ENCODE measurements around the gene PLEKHB2.
A peak's percentile ranks its signal among the peaks of the same experiment; 100 is the strongest.
"Not testable (repeated sequence)": the region's sequence is repeated elsewhere in the genome, so short reads cannot be mapped to it uniquely, and the experiment has no call there.

The PLEKHB2 gene

DNA sequence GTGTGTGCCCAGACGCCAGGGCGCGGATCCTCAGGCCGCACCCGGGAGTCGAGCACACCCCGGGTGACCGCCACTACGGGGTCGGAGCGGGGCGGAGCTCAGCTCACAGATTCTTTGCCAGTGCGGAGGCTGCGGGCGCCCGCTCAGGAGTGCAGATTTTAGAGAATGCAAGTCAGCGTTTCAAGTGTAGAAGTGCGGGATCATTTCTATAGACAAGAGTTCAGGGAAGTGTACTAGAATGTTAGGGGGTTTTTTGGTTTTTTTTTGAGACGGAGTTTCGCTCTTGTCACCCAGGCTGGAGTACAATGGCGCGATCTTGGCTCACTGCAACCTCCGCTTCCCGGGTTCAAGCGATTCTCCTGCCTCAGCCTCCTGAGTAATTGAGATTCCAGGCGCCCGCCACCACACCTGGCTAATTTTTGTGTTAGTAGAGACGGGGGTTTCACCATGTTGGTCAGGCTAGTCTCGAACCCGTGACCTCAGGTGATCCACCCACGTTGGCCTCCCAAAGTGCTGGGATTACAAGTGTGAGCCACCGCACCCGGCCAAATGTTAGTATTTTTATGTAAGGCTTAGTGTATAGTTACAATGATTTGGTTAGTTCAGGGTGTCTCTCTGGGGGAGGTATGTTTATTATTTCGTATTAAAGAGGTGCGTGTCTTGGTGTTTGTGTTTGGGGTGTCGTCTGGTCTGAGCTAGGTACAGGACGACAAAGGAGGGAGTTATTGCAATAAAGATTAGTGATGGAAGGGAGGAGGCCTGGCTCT lies 11.3 kb upstream of the PLEKHB2 start:
- DNase-seq (ENCODE audit: low spot score): peak; percentile 64

DNA sequence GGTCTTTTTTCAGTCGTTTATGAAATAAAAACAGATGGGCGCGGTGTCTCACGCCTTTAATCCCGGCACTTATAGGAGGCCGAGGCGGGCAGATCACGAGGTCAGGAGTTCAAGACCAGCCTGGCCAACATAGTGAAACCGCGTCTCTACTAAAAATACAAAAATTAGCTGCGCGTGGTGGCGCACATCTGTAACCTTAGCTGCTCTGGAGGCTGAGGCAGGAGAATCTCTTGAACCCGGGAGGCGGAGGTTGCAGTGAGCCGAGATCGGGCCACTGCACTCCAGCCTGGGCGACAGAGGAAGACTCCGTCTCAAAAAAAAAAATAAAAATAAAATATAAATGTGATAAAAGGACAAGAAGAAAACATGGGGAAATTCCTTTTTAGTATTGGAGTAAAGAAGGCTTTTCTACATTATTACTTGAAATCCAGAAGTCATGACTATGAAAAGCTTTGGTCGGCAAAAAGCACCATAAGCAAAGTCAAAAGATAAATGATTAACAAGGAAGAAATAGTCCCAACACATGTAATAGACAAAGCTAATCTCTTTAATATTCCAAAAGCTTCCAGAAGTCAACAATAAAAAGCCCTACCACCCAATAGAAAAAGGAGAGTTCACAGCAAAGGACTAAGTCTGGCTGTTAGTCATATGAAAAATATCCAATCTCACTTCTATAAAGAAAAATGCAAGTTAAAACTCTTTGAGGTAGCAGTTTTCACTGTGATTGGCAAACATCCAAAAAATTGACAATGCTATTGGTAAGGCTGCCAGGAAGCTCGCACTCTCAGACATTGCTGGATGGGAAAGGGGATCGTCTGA lies 10.5 kb upstream of the PLEKHB2 start:
- DNase-seq (ENCODE audit: low spot score): no peak

- DNase-seq (ENCODE audit: low spot score): no peak
Observed at GRCh38 chr2:131103165-131103564, 2.0 kb upstream of the PLEKHB2 start.

DNA sequence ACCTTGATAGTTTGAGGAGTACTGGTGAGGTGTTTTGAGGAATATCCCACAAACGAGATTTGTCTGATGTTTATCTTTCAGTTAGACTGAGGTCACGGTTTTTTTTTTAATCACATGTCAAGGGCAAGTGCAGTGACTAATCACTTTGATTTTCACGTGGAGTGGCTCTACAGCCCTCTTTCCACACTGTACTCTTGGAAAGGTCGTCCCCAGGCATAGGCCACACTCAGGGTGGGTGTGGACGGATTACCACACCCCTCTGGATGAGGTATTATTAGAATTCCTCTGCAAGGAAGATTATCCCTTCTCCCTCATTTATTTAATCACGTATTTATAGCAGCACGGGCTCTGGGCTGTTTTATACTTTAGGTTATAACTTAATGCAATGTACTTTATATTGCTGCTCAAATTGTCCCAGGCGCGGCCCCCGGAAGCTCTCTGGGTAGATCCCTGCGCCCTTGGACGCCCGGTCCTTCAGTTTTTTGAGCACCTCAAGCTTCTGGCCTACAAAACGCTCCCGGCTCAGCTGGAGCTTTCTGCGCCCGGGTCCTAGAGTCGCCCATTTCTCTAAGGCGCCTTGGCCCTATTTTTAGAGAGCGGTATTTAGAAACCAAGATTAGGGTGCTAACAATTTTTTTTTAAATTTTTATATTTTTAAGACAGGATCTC lies 515 bp upstream of the PLEKHB2 start:
- peak; percentile 82 for DNase-seq (ENCODE audit: low spot score)

DNA sequence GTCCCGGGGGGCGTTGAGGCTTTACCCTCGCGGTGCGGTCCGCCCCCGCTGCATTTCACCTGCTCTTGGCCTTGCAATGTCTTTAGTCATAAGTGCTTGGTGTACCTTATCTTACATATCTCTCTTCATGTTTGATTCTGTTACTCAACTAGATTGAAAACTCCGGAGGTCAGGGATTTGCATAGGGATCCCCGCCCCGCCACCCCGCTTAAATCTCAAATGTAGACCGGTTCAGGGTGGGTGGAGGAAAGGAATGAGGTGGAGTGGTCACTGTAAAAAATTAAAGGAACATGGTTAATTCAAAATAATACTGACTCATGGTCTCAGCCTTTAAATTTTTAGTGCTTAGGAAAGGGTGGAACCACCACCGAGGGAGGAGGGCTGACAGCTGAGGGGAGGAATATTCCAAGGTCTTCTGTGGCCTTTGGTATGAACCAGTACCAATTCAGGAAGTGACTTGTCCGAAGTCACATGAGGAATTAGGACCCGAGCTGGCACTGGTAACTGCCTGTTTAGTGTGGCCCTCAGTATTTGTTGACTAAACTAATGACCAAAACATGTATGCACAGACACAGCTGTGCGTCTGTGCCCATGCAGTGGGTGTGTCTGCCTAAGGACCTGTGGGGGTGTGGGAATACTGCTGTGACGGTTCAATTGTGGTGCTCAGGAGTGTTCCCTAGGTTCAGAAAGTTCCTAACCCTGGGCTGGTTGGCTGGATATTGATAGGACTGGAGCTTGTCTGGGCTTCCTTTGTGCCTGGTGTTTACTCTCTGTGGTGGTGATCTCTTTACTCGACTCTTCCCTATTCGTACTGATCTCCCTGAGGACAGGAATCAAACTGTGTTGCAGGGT lies 1.0 kb downstream of the PLEKHB2 start:
- peak; percentile 61 for DNase-seq (ENCODE audit: low spot score)

- no peak for DNase-seq (ENCODE audit: low spot score)
Observed at GRCh38 chr2:131112529-131112928, 7.4 kb downstream of the PLEKHB2 start.

GRCh38 chr2:131113566-131114227 lies 8.6 kb downstream of the PLEKHB2 start:
- DNase-seq (ENCODE audit: low spot score): no peak

GRCh38 chr2:131114950-131115349 lies 9.8 kb downstream of the PLEKHB2 start:
- not testable (repeated sequence) for DNase-seq (ENCODE audit: low spot score)

GRCh38 chr2:131115752-131116151 lies 10.6 kb downstream of the PLEKHB2 start:
- no peak for DNase-seq (ENCODE audit: low spot score)

GRCh38 chr2:131120815-131121317 lies 15.7 kb downstream of the PLEKHB2 start:
- DNase-seq (ENCODE audit: low spot score): no peak

GRCh38 chr2:131121464-131121863 lies 16.3 kb downstream of the PLEKHB2 start:
- no peak for DNase-seq (ENCODE audit: low spot score)

DNA sequence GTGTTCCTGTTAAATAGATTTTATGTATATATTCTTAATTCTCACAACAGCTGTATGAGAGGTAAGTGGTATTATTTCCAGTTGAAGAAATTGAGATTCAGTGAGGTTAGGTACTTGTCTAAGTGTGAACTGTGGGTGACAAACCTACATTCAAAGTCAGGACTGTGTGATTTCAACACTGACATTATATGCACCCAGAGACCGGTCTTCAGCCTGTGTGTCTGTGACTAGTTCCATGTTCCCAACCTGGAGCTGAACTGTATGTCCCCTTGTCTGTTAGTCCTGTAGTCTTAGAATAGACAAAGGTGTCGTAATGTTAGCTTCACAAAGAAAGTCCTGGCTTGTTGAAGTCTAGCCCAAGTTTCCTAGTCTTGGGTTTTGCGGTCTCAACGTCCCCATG lies 17.4 kb downstream of the PLEKHB2 start:
- no peak for DNase-seq (ENCODE audit: low spot score)

DNA sequence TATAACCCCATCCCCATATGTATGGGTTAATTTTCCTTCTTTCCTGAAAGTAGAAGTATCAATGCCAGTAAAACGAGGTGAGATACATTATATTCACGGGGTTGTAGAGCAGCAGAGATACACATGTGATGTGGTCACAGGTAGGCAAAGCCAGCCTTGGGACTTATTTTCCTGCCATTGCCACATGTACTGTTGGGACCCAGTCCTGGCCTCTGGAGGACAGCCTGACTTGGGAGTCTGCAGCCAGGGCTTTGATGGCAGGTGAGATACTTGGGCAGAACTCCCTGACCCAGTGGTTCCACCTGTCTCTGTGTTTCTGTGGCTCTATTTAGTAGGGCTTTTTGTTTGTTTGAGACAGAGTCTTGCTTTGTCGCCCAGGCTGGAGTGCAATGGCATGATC lies 18.1 kb downstream of the PLEKHB2 start:
- no peak for DNase-seq (ENCODE audit: low spot score)

DNA sequence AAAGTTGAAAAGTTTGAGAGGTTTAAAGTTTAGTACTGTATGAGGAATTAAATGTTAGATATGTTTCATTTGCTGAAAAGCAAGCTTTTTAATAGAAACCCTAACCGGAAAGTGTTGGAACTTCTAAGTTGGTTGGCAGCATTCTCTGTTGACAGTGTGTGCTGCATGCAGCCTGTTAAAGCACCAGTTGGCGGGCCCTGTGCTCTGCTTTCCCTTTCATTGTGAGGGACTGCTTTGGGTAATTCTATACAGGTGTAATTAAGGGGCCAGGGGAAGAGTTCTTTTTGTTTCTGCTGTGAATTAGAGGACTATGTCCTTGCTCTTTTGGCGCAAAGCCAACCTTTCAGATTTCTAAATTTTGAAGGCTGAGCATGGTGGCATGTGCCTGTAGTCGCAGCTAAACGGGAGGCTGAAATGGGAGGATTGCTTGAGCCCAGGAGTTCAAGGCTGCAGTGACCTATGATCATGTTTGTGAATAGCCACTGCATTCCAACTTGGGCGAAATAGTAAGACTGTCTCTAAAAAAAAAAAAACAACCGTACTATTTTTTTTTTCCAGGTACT lies 20.1 kb downstream of the PLEKHB2 start:
- DNase-seq (ENCODE audit: low spot score): no peak

- DNase-seq (ENCODE audit: low spot score): no peak
Observed at GRCh38 chr2:131126436-131126835, 21.3 kb downstream of the PLEKHB2 start.

GRCh38 chr2:131127076-131127475 lies 21.9 kb downstream of the PLEKHB2 start:
- DNase-seq (ENCODE audit: low spot score): no peak

GRCh38 chr2:131127981-131128380 lies 22.8 kb downstream of the PLEKHB2 start:
- no peak for DNase-seq (ENCODE audit: low spot score)

DNA sequence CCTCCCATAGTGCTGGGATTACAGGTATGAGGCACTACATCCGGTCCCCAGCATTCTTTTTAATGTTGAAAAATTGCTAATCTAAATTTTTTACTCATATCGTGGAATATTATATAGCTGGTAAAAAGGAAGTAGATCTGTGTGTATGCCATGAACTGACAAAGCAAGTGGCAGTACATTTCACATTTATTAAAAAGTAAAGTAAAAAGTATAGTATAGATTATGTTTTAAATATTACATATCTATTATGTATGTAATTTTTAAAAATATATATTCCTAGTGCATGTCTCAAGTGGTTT lies 25.1 kb downstream of the PLEKHB2 start:
- no peak for DNase-seq (ENCODE audit: low spot score)

- DNase-seq (ENCODE audit: low spot score): no peak
Observed at GRCh38 chr2:131132729-131133128, 27.6 kb downstream of the PLEKHB2 start.

DNA sequence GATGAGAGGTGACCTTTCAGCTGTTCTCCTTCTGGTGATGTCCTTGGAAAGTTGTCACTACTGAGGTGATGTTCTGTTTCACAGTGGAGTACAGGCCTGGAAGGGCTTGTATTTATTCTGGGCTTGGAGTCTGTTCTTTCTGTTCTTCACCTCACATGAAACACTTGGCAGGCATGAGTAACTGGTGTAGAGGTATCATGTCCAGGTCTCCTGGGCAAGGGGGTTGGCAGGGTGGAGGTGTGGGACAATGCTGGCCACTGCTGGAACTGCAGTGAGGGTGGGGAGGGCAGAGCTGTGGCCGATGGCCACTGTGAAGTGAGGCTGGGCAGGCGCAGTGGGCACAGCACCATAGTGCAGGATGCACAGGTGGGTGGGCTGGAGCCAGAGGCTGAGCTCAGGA lies 35.4 kb downstream of the PLEKHB2 start:
- DNase-seq (ENCODE audit: low spot score): no peak

- no peak for DNase-seq (ENCODE audit: low spot score)
Observed at GRCh38 chr2:131142849-131143248, 37.7 kb downstream of the PLEKHB2 start.

Data from SW480 (cell line).